K562 treated with DMSO at 1 percent for 24 hours (cell line): ENCODE results near the gene PRSS48. TPM values are rescaled to one million over a fixed set of nuclear protein-coding genes. Genes with fewer than 3 reads are reported as not detected.

ENCODE experiments used
- total RNA-seq: library from RNA; unstranded; fragments of 300-600 nt; gene quantifications from 2 replicates; pipeline ENCODE4 v1.2.3, GENCODE V29; 2022; ENCODE audit warnings: low read depth; ENCODE audit not compliant: insufficient read depth

The PRSS48 gene, protein sequence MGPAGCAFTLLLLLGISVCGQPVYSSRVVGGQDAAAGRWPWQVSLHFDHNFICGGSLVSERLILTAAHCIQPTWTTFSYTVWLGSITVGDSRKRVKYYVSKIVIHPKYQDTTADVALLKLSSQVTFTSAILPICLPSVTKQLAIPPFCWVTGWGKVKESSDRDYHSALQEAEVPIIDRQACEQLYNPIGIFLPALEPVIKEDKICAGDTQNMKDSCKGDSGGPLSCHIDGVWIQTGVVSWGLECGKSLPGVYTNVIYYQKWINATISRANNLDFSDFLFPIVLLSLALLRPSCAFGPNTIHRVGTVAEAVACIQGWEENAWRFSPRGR
- total RNA-seq: not detected in 2 replicates

DNA sequence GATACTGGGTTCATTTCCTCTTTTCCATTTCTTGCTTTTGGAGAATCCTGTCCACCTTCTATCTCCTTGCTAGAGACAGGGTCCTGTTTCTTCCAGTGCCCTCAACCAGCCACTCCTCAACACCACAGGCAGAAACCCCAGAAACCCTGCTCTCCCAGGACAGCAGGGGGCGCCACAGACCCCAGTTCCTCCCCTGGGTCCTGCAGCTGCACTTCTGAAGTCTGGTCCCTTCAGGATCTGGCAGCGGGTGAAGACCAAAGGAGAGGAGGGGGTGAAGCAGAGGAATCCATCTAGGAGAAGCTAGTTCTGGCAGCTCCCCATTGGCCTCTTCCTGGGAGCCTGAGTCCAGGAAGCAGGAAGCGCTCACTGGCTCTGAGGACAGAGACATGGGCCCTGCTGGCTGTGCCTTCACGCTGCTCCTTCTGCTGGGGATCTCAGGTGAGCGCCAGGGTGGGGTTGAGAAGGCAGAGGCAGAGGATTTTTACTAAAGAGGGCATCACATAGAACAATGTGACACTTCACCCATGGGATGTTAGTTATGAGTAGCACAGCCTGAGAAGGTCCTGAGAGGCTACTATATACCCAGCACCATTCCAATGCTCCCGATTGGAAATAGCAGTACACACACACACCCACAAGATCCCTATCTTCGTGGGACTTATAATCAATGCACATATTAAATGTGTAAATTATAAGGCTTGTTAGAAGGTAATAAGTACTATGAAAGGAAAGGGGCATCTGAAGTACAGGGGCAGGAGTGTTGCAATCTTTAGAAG is at the start of gene PRSS48:
Gene PRSS48, plus strand, starts transcription at position 375 of the 776 bp plus-strand sequence. Its CDS starts 12 bp downstream, at position 387.

DNA sequence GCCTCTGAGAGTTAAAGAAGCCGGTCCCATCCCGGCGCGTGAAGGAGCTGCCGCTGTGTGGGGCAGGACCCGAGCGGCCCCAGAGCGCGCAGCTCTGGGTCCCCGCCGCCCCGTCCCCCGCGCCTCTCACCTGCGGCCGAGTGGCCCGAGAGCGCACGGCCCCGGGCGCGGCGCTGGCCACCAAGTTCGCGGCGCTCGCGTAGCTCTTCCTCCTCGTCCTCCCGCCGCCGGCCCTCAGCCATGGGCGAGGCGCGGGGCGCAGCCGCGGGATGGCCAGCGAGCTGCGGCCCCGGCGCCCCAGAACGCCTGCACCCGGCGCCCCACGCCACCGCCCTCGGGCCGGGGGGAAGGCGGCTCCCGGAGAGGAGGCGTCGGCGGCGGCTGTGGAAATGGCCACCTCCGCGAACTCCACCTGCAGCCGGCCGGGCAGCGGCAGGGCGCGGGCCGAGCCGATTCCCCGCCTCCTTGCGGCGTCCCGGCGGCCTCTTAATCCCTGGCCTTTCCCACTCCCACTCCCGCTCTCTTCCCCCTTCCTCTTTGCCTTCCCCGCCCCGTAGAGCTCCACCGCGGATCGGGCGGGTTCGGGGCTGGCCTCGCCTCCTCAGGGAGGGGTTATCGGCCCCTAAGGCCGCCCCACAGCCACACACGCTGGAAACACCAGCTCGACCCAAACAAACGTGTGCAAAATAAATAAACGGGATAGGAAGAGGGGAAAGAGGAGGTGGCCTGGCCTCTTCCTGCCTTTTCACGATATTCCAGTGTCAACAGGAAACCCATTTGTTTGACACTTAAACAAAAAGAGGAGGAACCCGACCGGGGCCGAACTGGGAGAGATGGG is 48.4 kb downstream of the PRSS48 start, which contains the start of gene SH3D19:
Gene SH3D19, minus strand, starts transcription at position 495 of the 838 bp plus-strand sequence. Its CDS starts 253 bp downstream, at position 242.

Other genes starting within 250 kb of the PRSS48 start
- 3,602 and 4,023 TPM in 2 replicates for gene RPS3A, start 177.5 kb upstream of the PRSS48 start, total RNA-seq
- gene SH3D19, start 48.4 kb downstream of the PRSS48 start, total RNA-seq: 1.1 TPM in 1 of 2 replicates, not detected in the other
- gene FHIP1A, start 132.0 kb downstream of the PRSS48 start, total RNA-seq: not detected in 2 replicates